Femur (tissue), 1 donor: ENCODE data around the gene SIGLEC11.
"Not testable (repeated sequence)": the region's sequence is repeated elsewhere in the genome, so short reads cannot be mapped to it uniquely, and the experiment has no call there.

Experiments
- DNase-seq: peaks from one replicate; pipeline ENCODE4 v3.0.0-alpha.2; 2017

The SIGLEC11 gene

GRCh38 chr19:49950956-49951526 lies 9.9 kb downstream of the SIGLEC11 start:
- DNase-seq, result no peak

GRCh38 chr19:49950590-49950948 lies 10.4 kb downstream of the SIGLEC11 start:
- no peak for DNase-seq

GRCh38 chr19:49949742-49950589 lies 11.0 kb downstream of the SIGLEC11 start:
- no peak for DNase-seq

GRCh38 chr19:49946415-49946814 lies 14.6 kb downstream of the SIGLEC11 start:
- no peak for DNase-seq

GRCh38 chr19:49944567-49944966 lies 16.4 kb downstream of the SIGLEC11 start:
- not testable (repeated sequence) for DNase-seq

GRCh38 chr19:49940482-49940791 lies 20.5 kb downstream of the SIGLEC11 start:
- no peak for DNase-seq

- DNase-seq, result no peak
Observed at GRCh38 chr19:49939721-49940481, 21.1 kb downstream of the SIGLEC11 start.

GRCh38 chr19:49938662-49939061 lies 22.3 kb downstream of the SIGLEC11 start:
- peak; percentile 15 for DNase-seq

GRCh38 chr19:49937750-49938381 lies 23.1 kb downstream of the SIGLEC11 start:
- DNase-seq, result peak; percentile 89

GRCh38 chr19:49936549-49936948 lies 24.4 kb downstream of the SIGLEC11 start:
- DNase-seq, result no peak

GRCh38 chr19:49933643-49934042 lies 27.3 kb downstream of the SIGLEC11 start:
- no peak for DNase-seq

GRCh38 chr19:49932731-49933131 lies 28.2 kb downstream of the SIGLEC11 start:
- no peak for DNase-seq

- DNase-seq, result no peak
Observed at GRCh38 chr19:49932041-49932451, 28.9 kb downstream of the SIGLEC11 start.

GRCh38 chr19:49931293-49932040 lies 29.5 kb downstream of the SIGLEC11 start:
- DNase-seq, result no peak

- peak; percentile 58 for DNase-seq
Observed at GRCh38 chr19:49930483-49931011, 30.4 kb downstream of the SIGLEC11 start.

GRCh38 chr19:49929611-49930482 lies 31.1 kb downstream of the SIGLEC11 start:
- peak; percentile 95 for DNase-seq

GRCh38 chr19:49929121-49929610 lies 31.8 kb downstream of the SIGLEC11 start, which contains the start of the genes ATF5 and NUP62:
ATF5 (plus strand) TSS chr19:49929205; CDS start chr19:49930851, 1,646 bp downstream.
NUP62 (minus strand) TSS chr19:49929504; CDS start chr19:49909807, 19,697 bp downstream.
- DNase-seq, result peak; percentile 95

GRCh38 chr19:49927526-49928264 lies 33.3 kb downstream of the SIGLEC11 start:
- DNase-seq, result no peak

- DNase-seq, result no peak
Observed at GRCh38 chr19:49926515-49926914, 34.5 kb downstream of the SIGLEC11 start.

- no peak for DNase-seq
Observed at GRCh38 chr19:49925486-49925885, 35.5 kb downstream of the SIGLEC11 start.
